SK-N-SH treated with all-trans-retinoic acid at 6 μM for 48 hours (cell line): ENCODE measurements around the gene ANKRD44.

ENCODE experiments used
- CSRNP3 ChIP-seq: fragments of 250-450 bp; sonication (Bioruptor Pico); IDR thresholded peaks from 2 replicates; pipeline ENCODE4 v1.5.1; 2021; ENCODE audit warnings: mild to moderate bottlenecking, moderate library complexity
- OSR1 ChIP-seq: fragments of 250-450 bp; sonication (Bioruptor Pico); IDR thresholded peaks from 2 replicates; pipeline ENCODE4 v1.8.0; 2022; ENCODE audit warnings: moderate library complexity, mild to moderate bottlenecking, inconsistent platforms
- RARB ChIP-seq: fragments of 250-450 bp; sonication (Bioruptor Pico); IDR thresholded peaks from 2 replicates; pipeline ENCODE4 v1.8.0; 2021; ENCODE audit warnings: mild to moderate bottlenecking, moderate library complexity
- SNAI2 ChIP-seq: fragments of 250-450 bp; sonication (Bioruptor Pico); IDR thresholded peaks from 2 replicates; pipeline ENCODE4 v1.5.0; 2020; ENCODE audit warnings: mild to moderate bottlenecking, moderate library complexity
- TOX ChIP-seq: fragments of 250-450 bp; sonication (Bioruptor Pico); IDR thresholded peaks from 2 replicates; pipeline ENCODE4 v1.8.0; 2021; ENCODE audit warnings: mild to moderate bottlenecking, moderate library complexity, borderline replicate concordance
- TSHZ2 ChIP-seq: fragments of 250-450 bp; sonication (Bioruptor Pico); IDR thresholded peaks from 2 replicates; pipeline ENCODE4 v1.5.0; 2020; ENCODE audit warnings: mild to moderate bottlenecking, moderate library complexity
- ZFP3 ChIP-seq: fragments of 250-450 bp; sonication (Bioruptor Pico); IDR thresholded peaks from 2 replicates; pipeline ENCODE4 v1.5.0; 2020; ENCODE audit warnings: mild to moderate bottlenecking, moderate library complexity
- ZFP30 ChIP-seq: fragments of 450-650 bp; formaldehyde crosslinking; IDR thresholded peaks from 2 replicates; pipeline ENCODE4 v1.5.0; 2022; ENCODE audit warnings: mild to moderate bottlenecking, moderate library complexity
- ZNF565 ChIP-seq: fragments of 450-650 bp; formaldehyde crosslinking; conservative IDR thresholded peaks from 2 replicates; pipeline ENCODE4 v1.5.0; 2020; ENCODE audit warnings: low read depth, mild to moderate bottlenecking, moderate library complexity
- ZNF70 ChIP-seq: fragments of 450-650 bp; formaldehyde crosslinking; IDR thresholded peaks from 2 replicates; pipeline ENCODE4 v1.5.0; 2020; ENCODE audit warnings: mild to moderate bottlenecking, moderate library complexity
- ZNF8 ChIP-seq: fragments of 450-650 bp; formaldehyde crosslinking; IDR thresholded peaks from 2 replicates; pipeline ENCODE4 v1.5.0; 2020; ENCODE audit warnings: mild to moderate bottlenecking, moderate library complexity
- TF ChIP-seq, protein P1 (sequence below): fragments of 250-450 bp; sonication (Bioruptor Pico); IDR thresholded peaks from 2 replicates; pipeline ENCODE4 v1.8.0; 2020; ENCODE audit warnings: mild to moderate bottlenecking, moderate library complexity, borderline replicate concordance

DNA sequence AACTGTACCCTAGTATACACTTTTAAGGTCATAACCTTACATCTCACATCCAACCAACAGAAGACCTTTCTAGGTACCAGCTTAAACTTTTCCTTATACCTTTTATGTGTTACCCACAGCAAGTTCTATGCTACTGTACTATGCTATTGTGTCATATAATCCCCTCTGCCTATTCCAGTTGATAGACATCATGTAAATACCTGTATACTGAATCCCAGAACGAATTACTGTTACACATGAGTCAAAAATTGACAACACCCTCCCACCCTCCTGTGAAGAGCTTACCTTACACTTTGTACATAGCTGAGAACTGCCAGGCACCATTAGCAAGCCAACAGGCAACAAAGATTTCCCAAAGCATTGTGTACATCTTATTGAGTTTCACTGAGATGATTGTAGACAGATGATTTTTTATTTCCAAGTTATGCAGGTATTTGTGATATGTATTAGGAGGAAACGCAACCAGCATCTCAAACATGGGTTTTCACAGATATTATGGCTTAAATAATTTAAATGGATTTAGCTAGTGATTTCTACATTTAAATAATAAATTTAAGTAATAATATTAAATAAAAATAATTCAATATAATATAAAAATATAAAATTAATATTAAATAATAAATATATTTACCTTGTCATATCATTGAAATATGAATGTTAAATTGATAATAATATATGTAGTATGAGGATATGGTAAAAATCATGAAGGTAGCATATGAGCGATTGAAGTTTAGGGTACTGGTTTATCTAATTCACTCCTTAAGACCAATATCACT, 43.0 kb upstream of the ANKRD44 start:
- TF ChIP-seq ZFP30 (CRISPR knock-in tag): no peak
- no peak for TF ChIP-seq TOX (CRISPR knock-in tag)
- no peak for TF ChIP-seq ZNF565
- TF ChIP-seq ZNF8 (CRISPR knock-in tag): no peak
- TF ChIP-seq ZFP3: no peak
- TF ChIP-seq CSRNP3 (CRISPR knock-in tag): no peak
- TF ChIP-seq, protein P1, sequence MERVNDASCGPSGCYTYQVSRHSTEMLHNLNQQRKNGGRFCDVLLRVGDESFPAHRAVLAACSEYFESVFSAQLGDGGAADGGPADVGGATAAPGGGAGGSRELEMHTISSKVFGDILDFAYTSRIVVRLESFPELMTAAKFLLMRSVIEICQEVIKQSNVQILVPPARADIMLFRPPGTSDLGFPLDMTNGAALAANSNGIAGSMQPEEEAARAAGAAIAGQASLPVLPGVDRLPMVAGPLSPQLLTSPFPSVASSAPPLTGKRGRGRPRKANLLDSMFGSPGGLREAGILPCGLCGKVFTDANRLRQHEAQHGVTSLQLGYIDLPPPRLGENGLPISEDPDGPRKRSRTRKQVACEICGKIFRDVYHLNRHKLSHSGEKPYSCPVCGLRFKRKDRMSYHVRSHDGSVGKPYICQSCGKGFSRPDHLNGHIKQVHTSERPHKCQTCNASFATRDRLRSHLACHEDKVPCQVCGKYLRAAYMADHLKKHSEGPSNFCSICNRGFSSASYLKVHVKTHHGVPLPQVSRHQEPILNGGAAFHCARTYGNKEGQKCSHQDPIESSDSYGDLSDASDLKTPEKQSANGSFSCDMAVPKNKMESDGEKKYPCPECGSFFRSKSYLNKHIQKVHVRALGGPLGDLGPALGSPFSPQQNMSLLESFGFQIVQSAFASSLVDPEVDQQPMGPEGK: no peak
- no peak for TF ChIP-seq SNAI2 (CRISPR knock-in tag)
- TF ChIP-seq ZNF70: no peak
- TF ChIP-seq RARB (CRISPR knock-in tag): no peak
- no peak for TF ChIP-seq TSHZ2
- TF ChIP-seq OSR1 (CRISPR knock-in tag): no peak
